CD4-positive, alpha-beta T cell treated with Interleukin-17A for 1 hour (primary cell): ENCODE results near the gene TF.

Source experiments
- DNase-seq: peaks from one replicate; pipeline ENCODE4 v3.0.0-alpha.2; 2020

The TF gene

DNA sequence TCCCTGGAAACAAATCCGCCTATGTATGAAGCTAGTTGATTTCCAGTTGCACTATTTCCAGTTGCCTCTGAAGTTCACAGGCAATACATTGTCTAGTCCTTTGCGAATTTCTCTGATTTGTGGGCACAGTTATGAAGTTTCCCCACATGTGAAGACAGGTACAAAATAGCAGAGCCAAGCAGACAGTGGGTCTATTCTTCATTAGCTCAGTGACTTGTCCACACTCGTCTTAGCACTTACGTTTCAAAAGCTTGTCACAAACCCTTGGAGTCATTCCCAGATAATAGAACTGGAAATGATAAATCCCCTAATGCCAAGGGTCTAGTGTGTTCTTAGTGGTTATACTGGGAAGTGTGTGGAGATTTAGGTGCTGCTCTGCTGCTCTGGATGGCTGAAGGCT lies 73.9 kb downstream of the TF start:
- DNase-seq: no peak

DNA sequence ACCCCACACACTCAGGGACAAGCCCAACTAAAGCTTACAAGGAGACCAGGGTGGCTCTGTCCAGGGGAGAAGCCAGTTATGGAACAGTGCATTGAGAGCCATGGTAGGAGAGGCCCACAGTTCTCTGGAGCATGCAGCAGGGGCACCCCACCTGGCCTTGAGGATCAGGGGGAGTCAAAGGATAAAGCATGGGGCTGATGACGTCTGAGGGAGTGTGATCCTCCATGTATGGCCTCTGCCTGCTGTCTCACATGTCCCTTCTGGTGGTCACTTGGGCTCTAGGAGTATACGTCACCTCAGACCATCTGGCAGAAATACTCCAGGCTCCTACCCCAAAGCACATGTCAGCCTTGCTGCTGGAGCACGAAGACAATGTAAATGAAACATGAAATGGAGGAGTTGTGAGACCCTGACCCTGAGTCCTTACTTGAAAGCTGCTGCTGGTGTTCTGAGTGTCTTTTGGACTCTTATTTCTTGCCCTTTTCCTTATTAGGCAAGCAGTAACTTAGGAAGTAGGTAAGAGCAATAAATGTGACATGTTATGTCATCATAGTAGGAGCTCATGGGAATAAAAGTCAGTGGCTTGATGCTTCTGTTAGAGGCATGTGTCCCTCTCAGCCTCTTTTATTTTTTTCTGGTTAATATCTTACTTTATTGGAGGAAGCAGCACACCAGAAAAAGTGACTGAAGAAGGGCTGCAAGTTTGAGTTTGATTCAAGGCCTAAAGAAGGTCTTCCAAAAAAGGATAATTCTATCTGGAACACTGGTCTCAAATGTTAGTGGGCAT lies 74.9 kb downstream of the TF start:
- DNase-seq: no peak

DNA sequence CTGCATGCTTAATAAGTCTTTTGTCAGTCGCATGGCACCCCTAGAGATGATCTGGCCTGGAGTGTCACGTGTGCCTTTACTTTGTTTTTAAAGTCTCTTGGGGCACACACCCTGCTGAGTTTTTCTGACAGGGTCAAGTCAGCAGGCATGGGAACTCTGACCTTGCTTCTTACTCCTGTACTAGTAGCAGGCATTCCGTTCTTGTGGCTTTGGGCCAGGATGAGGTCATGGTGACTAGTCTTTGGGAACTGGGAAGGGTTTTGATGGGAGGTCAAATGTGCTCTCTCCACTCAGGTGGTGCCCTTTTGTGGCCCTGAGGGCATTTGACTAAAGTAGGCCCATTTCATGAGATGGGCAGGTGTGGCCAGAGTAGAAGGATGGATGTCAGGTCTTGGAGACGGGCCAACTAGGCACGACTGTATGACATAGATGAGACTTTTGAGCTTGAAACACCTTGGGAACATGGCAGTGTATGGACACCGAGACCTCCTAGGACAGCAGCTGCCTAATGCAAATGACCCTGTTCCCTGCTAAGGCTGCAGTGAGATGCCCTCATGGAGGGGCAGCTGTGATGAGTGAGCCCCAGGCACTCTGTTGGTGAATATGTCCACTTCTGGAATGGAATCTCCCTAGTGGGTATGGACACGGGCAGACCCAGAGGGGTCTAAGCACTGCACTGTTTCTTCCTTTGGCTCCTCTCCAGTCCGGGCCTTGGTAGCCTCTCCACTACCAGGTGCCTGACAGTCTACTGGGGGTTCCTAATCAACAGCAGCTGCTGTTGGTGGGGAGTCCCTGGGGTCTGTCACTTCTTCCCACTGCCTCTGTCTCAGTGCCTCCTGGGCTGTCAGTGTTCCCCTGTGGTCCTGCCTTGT lies 75.8 kb downstream of the TF start:
- no peak for DNase-seq

DNA sequence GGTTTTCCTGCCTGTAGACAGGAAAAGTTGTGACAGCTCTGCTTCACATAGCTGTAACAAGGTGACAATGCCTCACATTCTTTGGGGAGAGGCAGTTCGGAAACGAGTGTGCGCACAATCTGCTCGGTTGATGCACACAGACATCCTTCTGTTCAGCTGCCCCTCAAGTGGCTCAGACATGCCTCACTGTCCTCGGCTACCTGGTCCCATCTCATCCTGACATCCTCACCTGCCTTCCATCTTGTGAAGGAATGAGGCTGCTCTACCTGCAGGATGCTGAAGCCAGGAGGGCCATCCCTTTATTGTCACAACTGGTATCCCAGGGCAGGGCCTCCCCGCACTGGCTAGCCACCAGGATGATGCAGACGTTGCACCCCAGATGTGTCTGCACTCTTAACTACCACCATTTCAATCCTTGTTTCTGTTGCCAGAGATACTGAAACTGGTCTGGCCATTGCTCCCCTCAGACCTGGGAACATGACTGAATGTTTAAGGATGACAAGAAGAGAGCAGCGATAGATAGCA lies 78.8 kb downstream of the TF start:
- DNase-seq: no peak

DNA sequence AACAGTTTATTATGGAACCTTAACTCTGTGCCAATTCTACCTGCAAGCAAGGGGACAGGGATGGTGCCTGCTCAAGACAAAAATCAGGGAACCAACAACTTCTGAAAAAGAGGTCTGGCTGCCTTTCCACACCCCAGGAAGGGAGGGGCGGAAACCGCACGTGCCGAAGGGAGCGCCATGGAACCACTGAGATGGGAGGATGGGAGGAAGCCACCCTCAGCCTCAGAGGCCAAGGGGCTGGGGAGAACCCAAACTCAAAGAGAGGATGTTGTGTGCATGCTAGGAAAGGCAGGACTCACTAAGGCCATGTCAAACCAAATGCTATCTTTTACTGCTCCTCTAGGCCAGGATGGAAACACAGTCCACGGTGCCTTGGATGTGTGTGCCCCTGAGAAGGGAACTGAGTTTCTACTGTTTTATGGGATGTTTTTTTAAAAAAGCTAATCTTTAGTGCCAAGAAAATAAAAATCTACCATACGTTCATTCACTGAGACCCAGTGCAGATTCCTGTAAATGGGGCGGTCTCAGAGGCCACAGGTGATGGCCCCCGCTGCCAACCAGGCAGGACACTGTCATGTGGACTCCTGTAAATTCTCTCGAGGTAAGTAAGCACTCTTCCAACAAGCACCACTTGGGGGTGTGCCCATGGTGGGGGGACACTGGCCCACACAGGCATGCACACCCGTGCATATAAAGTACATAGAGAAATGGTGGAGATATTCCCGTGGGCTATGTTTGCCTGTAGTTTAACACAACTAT lies 80.0 kb downstream of the TF start:
- no peak for DNase-seq

DNA sequence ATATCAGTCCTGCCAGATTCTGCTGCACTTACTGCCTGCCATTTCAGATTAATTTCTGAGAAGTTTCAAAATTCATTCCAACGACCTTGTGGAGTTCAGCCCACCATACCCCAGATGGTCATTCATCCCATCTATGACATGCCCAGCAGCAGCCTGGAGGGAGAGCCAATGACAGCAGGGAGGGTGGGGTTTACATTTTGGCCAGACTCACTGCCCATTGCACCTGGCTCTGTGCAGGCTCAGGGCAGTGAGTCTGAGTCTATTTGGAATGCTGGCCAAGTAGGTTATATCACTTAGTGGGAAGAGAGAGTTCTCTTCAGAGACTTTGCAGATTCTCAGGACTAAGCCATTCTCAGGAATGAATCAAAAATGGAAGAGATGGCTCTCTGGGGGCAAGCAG lies 80.9 kb downstream of the TF start:
- no peak for DNase-seq

DNA sequence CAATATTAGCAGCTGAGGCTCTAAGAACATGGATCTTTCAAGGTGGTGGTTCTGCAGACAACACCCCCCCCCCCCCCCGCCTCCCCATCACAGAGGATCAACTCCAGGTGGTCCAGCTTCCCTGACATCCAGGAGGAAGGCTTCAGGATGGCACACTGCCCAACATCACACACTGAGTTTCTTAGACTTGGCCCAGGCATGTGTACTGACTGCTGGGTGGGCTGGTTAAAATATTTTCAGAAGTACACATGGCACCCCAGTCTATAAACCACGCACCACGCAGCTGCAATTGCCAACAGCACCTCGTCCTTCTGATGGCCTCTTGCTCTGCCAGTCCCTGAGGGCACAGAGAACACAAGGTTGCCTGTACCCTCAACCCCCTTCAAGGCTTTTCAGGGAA lies 81.5 kb downstream of the TF start:
- no peak for DNase-seq

DNA sequence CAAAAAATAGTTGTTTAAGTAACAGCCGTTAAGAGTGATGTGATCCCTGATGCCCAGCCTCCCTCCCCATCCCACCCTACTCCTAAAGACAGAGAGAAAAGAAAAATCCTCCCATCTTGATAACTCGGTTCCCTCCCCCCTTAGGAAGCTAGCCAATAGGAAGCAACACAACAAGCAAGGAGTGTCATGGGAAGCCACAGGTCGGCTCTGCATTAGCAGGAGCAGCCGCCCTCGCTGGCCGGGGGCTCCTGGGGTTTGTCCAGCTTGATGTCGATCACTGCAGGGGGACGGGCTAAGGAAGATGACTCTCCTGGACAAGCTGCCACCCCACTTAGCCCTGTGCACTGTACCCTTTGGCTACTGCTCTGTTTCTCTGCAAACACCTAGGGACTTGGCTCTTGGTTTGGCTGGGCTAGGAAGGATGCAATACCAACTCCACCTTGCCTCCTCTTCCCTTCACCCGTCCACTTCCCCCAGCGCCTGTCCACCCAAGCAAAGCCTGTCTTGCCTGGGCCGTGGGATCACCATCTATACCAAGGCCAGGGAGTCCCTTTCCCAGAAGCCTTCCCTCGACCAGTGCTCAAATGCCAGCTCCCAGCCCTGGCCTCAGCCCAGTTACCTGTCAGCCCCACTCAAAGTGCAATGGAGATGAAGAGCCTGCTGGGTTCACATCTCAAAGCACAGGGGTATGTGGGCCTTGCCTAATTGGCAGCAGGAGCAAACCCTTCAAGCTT lies 82.5 kb downstream of the TF start:
- no peak for DNase-seq

DNA sequence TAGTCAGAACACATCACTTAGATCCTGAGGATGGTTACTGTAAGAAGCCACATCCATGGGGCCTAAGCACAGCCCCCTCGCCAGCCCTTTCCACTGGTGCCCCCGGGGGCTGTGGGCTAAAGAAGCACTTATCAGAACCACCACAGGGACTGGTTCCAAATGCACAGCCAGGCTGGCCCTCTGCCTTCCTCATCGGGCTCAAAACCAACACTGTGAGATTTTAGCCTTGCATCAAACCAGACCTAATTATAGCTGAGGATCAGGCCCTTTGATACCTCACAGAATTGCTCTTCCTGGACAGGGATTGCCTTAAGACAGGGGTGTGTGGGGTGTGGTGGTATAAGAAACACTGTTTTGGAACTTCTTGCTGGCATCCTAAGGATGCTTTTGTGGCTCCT lies 83.1 kb downstream of the TF start:
- no peak for DNase-seq

DNA sequence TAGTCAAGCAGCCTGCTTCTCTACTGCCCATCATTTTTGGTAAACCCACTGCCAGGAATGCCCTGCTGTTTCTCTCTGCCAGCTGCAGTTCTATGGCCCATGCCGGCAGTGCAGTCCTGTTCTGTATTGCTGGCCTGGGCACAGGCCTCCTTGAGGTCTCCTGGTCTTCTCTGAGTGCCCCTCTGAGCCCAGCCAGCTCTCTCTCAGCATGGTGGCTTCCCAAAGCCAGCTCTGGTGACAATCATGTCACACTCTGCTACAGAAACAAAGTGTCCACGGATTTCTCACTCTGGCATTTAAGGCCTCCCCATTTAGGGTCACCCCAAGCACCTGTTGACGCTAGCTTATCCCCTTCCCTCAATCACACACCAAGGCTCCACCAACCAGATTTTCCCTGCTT lies 83.9 kb downstream of the TF start:
- DNase-seq: no peak

DNA sequence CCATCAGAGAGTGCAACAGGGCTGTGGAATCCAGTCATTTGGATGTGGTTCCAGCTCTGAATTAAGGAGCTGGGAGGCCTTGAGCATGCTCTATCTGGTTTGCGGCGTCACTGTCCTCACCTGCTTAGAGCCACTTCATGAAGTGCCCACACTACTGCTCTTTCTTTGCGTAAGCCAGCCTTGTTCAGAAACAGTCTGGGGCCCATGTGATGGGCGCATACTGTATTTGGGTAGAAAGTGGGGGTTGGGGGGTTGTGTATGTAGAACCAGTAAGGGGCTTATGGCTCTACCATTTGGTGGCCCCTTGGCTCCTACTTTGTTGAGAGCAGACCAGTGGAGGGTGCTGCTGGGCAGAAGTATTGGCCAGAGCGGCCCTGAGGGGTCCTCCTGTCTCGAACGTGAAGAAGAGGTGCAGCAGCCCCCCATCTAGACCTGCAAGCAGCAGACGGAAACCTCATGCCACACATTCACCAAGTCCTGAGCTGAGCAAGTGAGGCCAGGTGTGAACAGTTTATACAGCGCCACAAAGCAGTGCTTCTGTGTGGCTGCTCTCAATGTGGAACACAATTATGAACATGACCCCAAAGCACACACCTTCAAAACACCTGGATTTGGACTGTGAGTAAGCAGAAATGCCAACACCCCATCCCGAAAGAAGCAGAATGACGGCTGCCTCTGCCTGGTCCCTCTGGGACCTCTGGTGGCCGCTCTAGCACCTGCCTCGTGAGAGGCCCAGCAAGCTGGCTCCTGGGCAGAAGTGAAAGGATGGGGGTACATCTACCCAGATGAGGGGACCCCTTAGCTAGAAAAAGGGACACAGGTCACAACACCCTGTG lies 86.0 kb downstream of the TF start:
- DNase-seq: no peak

DNA sequence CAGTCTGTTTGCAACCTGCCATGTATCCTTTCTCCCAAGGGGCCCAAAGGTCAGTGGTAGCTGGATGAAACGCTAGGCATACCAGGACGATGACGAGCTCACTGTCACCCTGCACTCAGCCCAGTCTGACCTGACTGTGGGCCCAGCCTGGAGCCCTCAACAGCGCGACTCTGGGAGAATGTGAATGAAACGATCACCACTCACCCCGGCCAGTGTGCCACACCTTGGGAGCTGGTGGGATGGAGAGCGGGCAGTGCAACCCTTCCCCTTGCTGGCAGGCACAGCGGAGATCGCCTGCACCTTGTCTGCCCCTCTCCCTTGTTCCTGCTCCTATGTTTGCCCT lies 86.6 kb downstream of the TF start:
- DNase-seq: no peak

DNA sequence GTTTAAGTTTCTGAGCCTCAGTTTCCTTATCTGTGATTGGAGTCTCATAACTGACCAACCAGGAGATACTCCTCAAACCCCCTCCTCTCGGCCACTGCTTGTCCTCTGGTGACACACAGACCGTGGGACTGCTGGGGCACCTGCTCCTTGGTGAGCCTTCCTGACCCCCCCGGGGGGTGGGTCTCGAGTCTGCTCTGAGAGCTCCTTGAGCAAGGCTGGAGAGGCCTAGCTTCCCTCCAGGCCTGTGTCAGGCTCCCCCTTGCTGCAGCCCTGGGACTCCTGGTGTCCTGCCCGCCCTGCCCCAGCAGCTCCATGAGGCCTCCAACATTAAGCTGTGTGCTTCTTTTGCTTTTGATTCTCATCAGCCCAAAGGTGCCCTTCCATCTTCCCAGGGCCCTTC lies 87.1 kb downstream of the TF start:
- no peak for DNase-seq

DNA sequence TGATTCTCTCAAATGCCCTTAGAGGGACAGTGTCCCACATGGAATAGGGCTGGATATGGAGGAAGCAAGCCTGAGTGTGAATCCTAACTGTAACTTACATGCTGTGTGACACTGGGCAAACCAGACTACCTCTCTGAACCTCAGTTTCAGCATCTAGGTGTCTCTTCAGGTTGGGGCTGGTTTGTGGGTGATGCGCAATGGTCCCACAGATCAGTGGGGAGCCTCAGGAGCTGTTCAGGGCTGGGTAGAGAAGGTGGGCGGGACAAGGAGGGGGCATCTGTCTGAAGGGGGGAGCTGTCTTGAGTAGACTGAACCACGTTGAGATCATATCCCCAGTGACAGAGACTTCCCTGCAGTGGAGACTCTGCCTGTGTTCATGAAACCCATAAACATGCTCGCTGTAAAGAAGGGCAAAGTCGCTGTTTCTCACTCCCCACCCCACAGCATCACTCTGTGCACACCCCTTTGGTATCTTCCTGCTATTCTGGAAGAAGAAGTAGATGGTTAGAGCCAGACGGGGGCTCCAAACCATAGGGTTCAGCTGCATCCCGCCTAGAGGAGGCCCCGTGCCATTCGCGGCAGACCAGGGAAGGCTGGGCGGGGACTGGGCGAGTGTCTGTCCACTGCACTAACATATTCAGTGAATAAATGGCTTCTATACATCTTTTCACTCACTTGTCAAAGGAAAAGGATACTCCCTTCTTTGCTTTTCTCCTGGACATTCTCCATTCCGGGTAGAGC lies 87.9 kb downstream of the TF start:
- DNase-seq: no peak

DNA sequence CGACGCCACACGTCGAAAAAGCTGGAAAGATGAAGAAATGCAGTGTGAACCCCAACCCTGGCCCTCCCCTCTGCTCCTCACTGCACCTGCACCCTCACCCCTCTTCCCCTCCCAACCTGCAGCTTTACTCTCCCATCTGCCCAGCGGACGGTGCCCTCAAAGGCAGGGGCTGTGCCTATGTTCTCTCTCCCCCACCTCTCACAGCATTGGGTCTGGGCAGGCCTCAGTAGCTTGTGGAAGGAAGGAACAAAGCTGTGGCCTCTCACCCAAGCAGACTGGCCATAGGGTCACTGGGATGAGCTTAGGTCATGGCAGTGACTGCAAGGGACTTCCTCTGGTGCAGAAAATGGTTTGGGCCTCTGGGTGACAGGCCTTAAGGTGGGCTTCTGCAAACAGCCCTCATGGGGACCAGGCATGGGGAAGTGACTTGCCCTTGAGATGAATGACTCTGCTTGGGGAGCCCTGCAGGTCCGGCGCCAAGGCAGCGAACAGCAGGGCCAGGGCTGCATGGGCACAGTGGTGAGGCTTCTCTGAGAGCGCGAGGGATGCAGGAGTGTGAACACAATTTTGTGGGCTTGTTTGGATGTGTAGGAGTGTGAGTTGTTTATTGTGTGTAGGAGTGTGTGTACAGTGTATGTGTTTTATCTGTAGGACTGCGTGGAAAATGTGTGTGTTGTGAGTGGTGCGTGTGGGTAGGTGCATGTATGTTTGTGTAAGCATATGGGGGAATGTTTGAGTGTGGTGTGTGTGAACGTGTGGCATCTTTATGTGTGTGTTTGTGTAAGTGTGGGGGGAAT lies 88.6 kb downstream of the TF start:
- no peak for DNase-seq

DNA sequence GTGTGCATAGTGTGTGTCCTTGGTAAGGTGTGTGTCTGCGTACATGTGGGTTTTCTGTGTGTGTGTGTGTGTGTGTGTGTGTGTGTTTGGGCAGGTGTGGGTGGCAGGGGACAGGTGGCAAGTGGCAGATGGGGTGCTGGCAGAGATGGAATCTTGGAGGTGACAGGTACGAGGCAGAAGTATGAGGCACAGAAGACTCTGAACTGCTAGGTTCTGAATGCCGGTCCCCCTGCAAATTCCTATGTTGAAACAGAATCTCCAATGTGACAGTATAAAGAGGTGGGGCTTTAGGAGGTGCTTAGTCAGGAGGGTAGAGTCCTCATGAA lies 89.2 kb downstream of the TF start:
- no peak for DNase-seq

DNA sequence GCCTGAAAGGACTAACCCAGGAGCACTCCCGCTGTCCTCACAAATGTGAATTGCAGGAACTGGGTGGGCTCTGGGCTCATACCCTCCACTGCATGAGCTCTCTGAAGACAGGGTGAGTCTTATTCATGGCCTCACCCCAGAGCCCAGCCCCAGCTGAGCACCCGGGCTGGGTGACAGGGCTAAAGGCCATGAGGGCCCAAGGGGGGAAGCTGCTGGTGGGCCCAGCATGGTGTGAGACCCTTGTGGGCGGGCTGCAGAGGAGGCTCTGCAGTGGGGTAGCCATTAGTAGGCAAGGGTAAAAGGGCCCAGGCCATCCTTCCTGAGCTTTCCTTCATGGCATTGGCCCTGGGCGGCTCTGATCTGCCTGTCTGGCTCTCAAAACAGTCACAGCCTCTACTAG lies 89.8 kb downstream of the TF start:
- DNase-seq: no peak

DNA sequence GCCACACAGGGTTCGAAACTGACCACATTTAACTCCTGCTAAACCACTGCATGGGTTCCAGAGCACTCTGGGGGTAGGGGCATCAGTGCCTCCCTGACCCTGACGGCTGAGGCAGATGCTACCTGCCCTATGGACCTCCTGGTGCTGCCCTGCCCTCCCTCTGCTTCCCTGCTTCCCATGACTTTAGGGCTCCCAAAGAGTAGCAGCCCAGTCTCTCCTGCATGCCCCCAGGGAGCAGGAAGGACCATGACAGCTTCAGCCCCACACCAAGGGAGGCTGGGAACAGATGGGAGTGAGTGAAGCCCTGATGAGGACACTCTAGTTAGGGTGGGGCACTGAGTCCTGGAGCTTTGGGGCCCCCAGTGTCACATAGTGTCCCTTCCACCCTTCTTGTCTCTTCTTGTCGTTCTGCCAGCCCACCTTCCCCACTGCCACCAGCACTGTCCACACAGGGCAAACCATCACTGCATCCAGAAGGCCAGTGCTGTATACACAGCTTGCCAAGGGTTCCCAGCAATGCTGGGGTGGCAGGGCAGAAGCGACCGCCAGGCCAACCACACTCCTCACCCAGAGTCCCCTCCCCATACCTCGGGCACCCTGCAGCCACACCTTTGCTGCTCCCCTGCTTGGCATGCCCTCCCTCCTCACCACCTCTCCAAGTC lies 90.4 kb downstream of the TF start:
- DNase-seq: no peak

DNA sequence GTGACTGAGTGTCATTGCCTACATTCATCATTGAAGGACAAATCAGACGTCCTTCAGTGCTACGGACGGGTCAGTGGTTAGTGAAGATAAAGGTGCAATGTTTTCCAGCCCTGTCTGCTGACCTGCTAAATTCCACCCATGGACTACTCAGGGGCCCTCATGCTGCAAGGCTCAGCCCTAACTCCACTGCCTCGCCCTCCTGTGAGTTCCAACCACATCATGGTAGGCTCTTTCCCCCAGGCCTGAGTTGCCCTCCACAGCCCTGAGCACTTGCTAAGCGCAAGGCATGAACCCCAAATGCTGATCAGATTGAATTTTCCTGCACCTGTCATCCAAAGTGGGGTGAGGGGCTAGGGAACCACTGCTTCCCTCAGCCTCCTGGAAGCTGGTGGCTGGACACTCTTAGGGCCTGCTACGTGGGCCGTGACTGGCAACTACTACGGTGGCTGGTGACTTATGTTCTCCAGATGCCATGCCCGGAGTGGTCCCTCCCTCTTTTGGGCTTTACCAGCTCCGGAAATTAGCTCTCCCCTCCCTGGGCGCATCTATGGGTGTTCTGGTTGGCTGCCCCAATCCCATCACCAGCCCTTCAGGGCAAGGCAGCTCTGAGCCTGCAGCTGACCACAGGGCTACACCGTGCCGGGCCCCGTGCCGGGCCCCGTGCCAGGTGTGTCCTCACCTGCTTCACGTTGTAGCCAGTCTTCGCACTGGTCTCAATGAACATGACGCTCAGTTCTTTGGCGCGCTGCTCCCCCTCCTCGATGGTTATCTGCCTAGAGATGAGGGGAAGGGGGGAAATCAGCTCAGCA lies 91.5 kb downstream of the TF start:
- DNase-seq: no peak
